Naive thymus-derived CD4-positive, alpha-beta T cell (primary cell): Measurements from ENCODE around the gene KAZN. TPM values are rescaled to one million over a fixed set of nuclear protein-coding genes. Genes with fewer than 3 reads are reported as not detected.

Source experiments
- ATAC-seq: fragments of 150-1000 bp; cut with Tn5 transposase; 2 replicates; pipeline ENCODE4 v1.10.0; 2021; ENCODE audit warnings: mild to moderate bottlenecking, moderate library complexity
- CTCF ChIA-PET: fragments of 350-600 bp; sonication (Branson Sonifier 250); formaldehyde crosslinking; loops from one replicate; lab custom pipeline; 2021; ENCODE audit warnings: antibody characterized with exemption; lab: Charles Lee
- POLR2A ChIA-PET: fragments of 350-600 bp; sonication (Branson Sonifier 250); formaldehyde crosslinking; loops from one replicate; lab custom pipeline; 2021; ENCODE audit warnings: antibody characterized with exemption, inconsistent platforms; lab: Charles Lee
- DNase-seq, 9 donors: peaks; one replicate each; pipeline versions ENCODE4 v3.0.0 to v3.0.0-alpha.2; 2020 to 2022; ENCODE audit warnings: mixed read lengths in 1 of 9
- H3K27ac ChIP-seq: one replicate; pipeline ENCODE4 v1.7.0; 2013; ENCODE audit warnings: mild to moderate bottlenecking, low read depth, low read length, moderate library complexity
- H3K27me3 ChIP-seq, 2 donors: one replicate each; pipeline ENCODE4 v1.7.0; 2013; ENCODE audit warnings: low read length in 2 of 2, mild to moderate bottlenecking in 2 of 2, moderate library complexity in 2 of 2; ENCODE audit not compliant: control insufficient read depth in 2 of 2, insufficient read depth in 2 of 2
- H3K36me3 ChIP-seq, 3 experiments: 1 replicate in 2 of 3; 2 replicates in 1 of 3; pipeline ENCODE4 v1.7.0; 2013; ENCODE audit warnings: low read length in 3 of 3, mild to moderate bottlenecking in 3 of 3, moderate library complexity in 1 of 3; ENCODE audit not compliant: insufficient read depth in 3 of 3, control insufficient read depth in 2 of 3
- H3K4me1 ChIP-seq, 2 donors: one replicate each; pipeline ENCODE4 v1.7.0; 2013; ENCODE audit warnings: low read length in 2 of 2, mild to moderate bottlenecking in 2 of 2, moderate library complexity in 1 of 2; ENCODE audit not compliant: control insufficient read depth in 2 of 2, insufficient read depth in 2 of 2
- H3K4me3 ChIP-seq: 2 replicates; pipeline ENCODE4 v1.7.0; 2013; ENCODE audit warnings: mild to moderate bottlenecking, low read length
- H3K9me3 ChIP-seq, 3 experiments: 1 replicate in 2 of 3; 2 replicates in 1 of 3; pipeline ENCODE4 v1.7.0; 2013; ENCODE audit warnings: low read length in 3 of 3; ENCODE audit not compliant: control insufficient read depth in 2 of 3
- H3K27ac Mint-ChIP-seq, 9 donors: one replicate each; pipeline ENCODE4 v1.8.0; 2020 to 2022; ENCODE audit warnings: mixed read lengths in 9 of 9, mild to moderate bottlenecking in 8 of 9, moderate library complexity in 5 of 9, inconsistent platforms in 2 of 9
- H3K27me3 Mint-ChIP-seq, 5 donors: one replicate each; pipeline ENCODE4 v1.8.0; 2021 to 2022; ENCODE audit warnings: mixed read lengths in 5 of 5, mild to moderate bottlenecking in 1 of 5
- H3K36me3 Mint-ChIP-seq, 5 donors: one replicate each; pipeline ENCODE4 v1.8.0; 2020 to 2022; ENCODE audit warnings: mixed read lengths in 5 of 5, mild to moderate bottlenecking in 3 of 5, inconsistent platforms in 1 of 5
- H3K4me1 Mint-ChIP-seq, 7 donors: one replicate each; pipeline ENCODE4 v1.8.0; 2020 to 2022; ENCODE audit warnings: mixed read lengths in 7 of 7, mild to moderate bottlenecking in 3 of 7, inconsistent platforms in 1 of 7
- H3K4me3 Mint-ChIP-seq, 10 donors: one replicate each; pipeline ENCODE4 v1.8.0; 2020 to 2022; ENCODE audit warnings: mild to moderate bottlenecking in 10 of 10, mixed read lengths in 10 of 10, moderate library complexity in 6 of 10, inconsistent platforms in 2 of 10
- H3K9me3 Mint-ChIP-seq, 11 donors: one replicate each; pipeline ENCODE4 v1.8.0; 2020 to 2022; ENCODE audit warnings: mixed read lengths in 11 of 11, mild to moderate bottlenecking in 4 of 11, inconsistent platforms in 1 of 11, moderate library complexity in 1 of 11
- intact Hi-C, 2 donors: fragments of 100-400 bp; cut with micrococcal nuclease; formaldehyde crosslinking; loops; one replicate each; pipeline ENCODE4 v1.15.1; 2023
- polyA plus RNA-seq, 2 donors: library from polyadenylated mRNA; unstranded; fragments of 300-500 nt; fragmentation: Illumina TruSeq; gene quantifications; one replicate each; pipeline ENCODE4 v1.2.3, GENCODE V29; 2021
- total RNA-seq, 6 experiments: library from RNA in 5 of 6; stranded (reverse) in 5 of 6; gene quantifications; 1 replicate in 5 of 6; 2 replicates in 1 of 6; pipeline ENCODE4 v1.2.3 and lab custom pipeline; 2021 to 2026

KAZN gene
- total and polyA plus RNA-seq, 7 experiments from 2014 or later: 0.08 to 0.87 (median 0.30) TPM

GRCh38 chr1:14951766-14952165 is 353.3 kb downstream of the KAZN start:
- Mint-ChIP-seq H3K4me3 (no peak overlapping the region), H3K36me3 (no peaks in the 10 kb centered on the region), H3K4me1 (no peaks in the 10 kb centered on the region), H3K9me3 (no peaks in the 10 kb centered on the region), H3K27me3 (peaks cover 0 to 6% (median 0%) of the 10 kb centered on the region in 5 donors), H3K27ac (no peak overlapping the region)
- no peak overlapping the region for H3K4me3 ChIP-seq
- no peak overlapping the region for H3K27ac ChIP-seq
- no peaks in the 10 kb centered on the region for H3K4me1 ChIP-seq
- H3K27me3 ChIP-seq: no peaks in the 10 kb centered on the region
- ChIA-PET CTCF (no interaction called here), POLR2A (interaction anchor here (0.6 kb wide), 1 partner anchor 609 kb away, joined by 3 read pairs; no protein-coding TSS in a partner anchor)
- DNase-seq (no peak), ATAC-seq (no peak)
- intact Hi-C loops: no loop called here
- H3K9me3 ChIP-seq: no peaks in the 10 kb centered on the region
- H3K36me3 ChIP-seq: no peaks in the 10 kb centered on the region

- Mint-ChIP-seq H3K9me3 (no peaks in the 10 kb centered on the region), H3K36me3 (no peaks in the 10 kb centered on the region), H3K4me3 (no peak overlapping the region), H3K4me1 (peaks cover 0 to 2% (median 0%) of the 10 kb centered on the region in 7 donors), H3K27ac (no peak overlapping the region), H3K27me3 (peaks cover 0 to 6% (median 0%) of the 10 kb centered on the region in 5 donors)
- DNase-seq (no peak), ATAC-seq (no peak)
- no peaks in the 10 kb centered on the region for H3K9me3 ChIP-seq
- H3K4me1 ChIP-seq: no peaks in the 10 kb centered on the region
- intact Hi-C loops: no loop called here
- no peaks in the 10 kb centered on the region for H3K27me3 ChIP-seq
- ChIA-PET CTCF (no interaction called here), POLR2A (no interaction called here)
- no peak overlapping the region for H3K27ac ChIP-seq
- H3K4me3 ChIP-seq: no peak overlapping the region
- no peaks in the 10 kb centered on the region for H3K36me3 ChIP-seq
Observed at GRCh38 chr1:14952626-14953314, 354.3 kb downstream of the KAZN start.

GRCh38 chr1:14954210-14954609 is 355.7 kb downstream of the KAZN start:
- intact Hi-C loops: no loop called here
- H3K4me1 Mint-ChIP-seq: peaks cover 0 to 2% (median 0%) of the 10 kb centered on the region in 7 donors

DNA sequence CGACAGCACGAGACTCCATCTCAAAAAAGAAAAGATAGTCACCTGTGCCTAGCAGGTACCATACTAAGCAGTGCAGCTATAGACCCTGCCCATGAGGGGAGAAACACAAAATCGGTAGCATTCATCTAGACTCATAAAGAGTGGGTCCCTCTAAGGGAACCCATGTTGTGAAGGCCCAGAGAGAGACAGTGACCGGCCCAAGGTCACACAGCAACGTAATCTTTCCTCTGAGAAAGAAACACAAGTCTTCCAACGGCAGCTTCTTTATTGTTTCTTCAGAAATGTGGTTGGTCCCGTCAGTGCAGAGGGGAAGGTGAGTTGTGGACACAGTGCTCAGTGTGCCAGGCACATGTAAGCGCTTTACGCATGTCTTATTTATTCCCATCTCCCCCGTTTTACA is 356.4 kb downstream of the KAZN start:
- ATAC-seq: no peak
- Mint-ChIP-seq H3K27ac (no peak overlapping the region), H3K9me3 (no peaks in the 10 kb centered on the region), H3K4me3 (no peak overlapping the region), H3K4me1 (peaks cover 0 to 2% (median 0%) of the 10 kb centered on the region in 7 donors), H3K27me3 (peaks cover 0 to 6% (median 0%) of the 10 kb centered on the region in 5 donors), H3K36me3 (no peaks in the 10 kb centered on the region)
- H3K4me1 ChIP-seq: no peaks in the 10 kb centered on the region
- DNase-seq: no peak
- no peaks in the 10 kb centered on the region for H3K9me3 ChIP-seq
- POLR2A ChIA-PET: no interaction called here
- no peak overlapping the region for H3K27ac ChIP-seq
- CTCF ChIA-PET: no interaction called here
- intact Hi-C loops: no loop called here
- no peaks in the 10 kb centered on the region for H3K36me3 ChIP-seq
- no peak overlapping the region for H3K4me3 ChIP-seq
- H3K27me3 ChIP-seq: no peaks in the 10 kb centered on the region

More at GRCh38 chr1:14954210-14954609, 355.7 kb downstream of the KAZN start:
- H3K4me1 ChIP-seq: no peaks in the 10 kb centered on the region
- ATAC-seq: no peak
- no peak overlapping the region for H3K4me3 ChIP-seq
- no peaks in the 10 kb centered on the region for H3K36me3 Mint-ChIP-seq
- ChIA-PET CTCF (no interaction called here), POLR2A (no interaction called here)
- no peak overlapping the region for H3K4me3 Mint-ChIP-seq
- H3K27ac Mint-ChIP-seq: no peak overlapping the region
- H3K27me3 ChIP-seq: no peaks in the 10 kb centered on the region
- H3K36me3 ChIP-seq: no peaks in the 10 kb centered on the region
- H3K9me3 ChIP-seq: no peaks in the 10 kb centered on the region
- H3K9me3 Mint-ChIP-seq: no peaks in the 10 kb centered on the region
- no peak overlapping the region for H3K27ac ChIP-seq
- DNase-seq: no peak
- peaks cover 0 to 6% (median 0%) of the 10 kb centered on the region in 5 donors for H3K27me3 Mint-ChIP-seq

DNA sequence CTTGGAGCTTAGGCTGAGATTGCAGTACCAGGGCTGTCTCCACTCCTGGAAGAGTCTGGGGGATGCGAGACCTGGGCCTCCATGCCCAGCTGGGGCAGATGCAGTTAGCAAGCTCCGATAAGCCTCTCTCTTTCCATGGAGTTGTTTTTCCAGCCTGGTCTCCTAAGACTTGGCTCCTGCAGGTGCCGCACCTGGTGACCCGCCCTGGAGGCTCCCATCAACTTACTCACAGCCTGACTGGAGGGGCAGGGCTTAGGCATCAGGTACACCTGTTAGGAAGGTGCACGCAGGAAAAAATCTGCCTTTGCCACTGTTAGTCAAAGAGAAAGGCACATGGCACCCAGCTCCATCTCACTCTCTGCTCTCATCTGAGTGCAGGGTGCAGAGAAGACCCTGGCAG is 356.9 kb downstream of the KAZN start:
- no peak overlapping the region for H3K27ac ChIP-seq
- intact Hi-C loops: no loop called here
- H3K27me3 ChIP-seq: no peaks in the 10 kb centered on the region
- Mint-ChIP-seq H3K4me3 (no peak overlapping the region), H3K4me1 (peaks cover 0 to 2% (median 0%) of the 10 kb centered on the region in 7 donors), H3K27me3 (peaks cover 0 to 6% (median 0%) of the 10 kb centered on the region in 5 donors), H3K27ac (no peak overlapping the region), H3K9me3 (no peaks in the 10 kb centered on the region), H3K36me3 (no peaks in the 10 kb centered on the region)
- ChIA-PET CTCF (no interaction called here), POLR2A (no interaction called here)
- H3K4me1 ChIP-seq: no peaks in the 10 kb centered on the region
- no peaks in the 10 kb centered on the region for H3K9me3 ChIP-seq
- DNase-seq (no peak), ATAC-seq (no peak)
- H3K4me3 ChIP-seq: no peak overlapping the region
- H3K36me3 ChIP-seq: no peaks in the 10 kb centered on the region

DNA sequence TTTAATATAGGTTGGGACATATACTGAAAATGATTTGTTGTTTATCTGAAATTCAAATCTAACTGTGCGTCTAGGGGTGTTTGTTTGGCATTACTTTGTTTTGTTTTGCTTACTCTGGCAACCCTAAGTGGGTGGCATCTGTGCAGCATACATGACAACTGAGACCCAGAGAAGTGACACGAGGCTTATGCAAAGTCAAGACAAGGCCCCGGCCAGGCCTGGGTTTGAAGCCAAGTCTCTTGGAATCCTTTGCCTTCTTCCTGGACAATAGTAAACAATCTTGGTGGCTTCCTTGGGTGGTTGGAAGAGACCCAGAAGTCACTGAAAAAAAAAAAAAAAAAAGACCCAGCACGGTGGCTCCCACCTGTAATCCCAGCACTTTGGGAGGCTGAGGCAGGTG is 357.5 kb downstream of the KAZN start:
- no peak overlapping the region for H3K27ac Mint-ChIP-seq
- H3K36me3 ChIP-seq: no peaks in the 10 kb centered on the region
- ChIA-PET CTCF (no interaction called here), POLR2A (no interaction called here)
- H3K27me3 Mint-ChIP-seq: peaks cover 0 to 6% (median 0%) of the 10 kb centered on the region in 5 donors
- H3K9me3 ChIP-seq: no peaks in the 10 kb centered on the region
- no peaks in the 10 kb centered on the region for H3K36me3 Mint-ChIP-seq
- H3K4me1 ChIP-seq: no peaks in the 10 kb centered on the region
- intact Hi-C loops: no loop called here
- no peak for ATAC-seq
- DNase-seq: no peak
- no peak overlapping the region for H3K4me3 ChIP-seq
- H3K9me3 Mint-ChIP-seq: no peaks in the 10 kb centered on the region
- H3K27ac ChIP-seq: no peak overlapping the region
- no peak overlapping the region for H3K4me3 Mint-ChIP-seq
- H3K27me3 ChIP-seq: no peaks in the 10 kb centered on the region
- peaks cover 0 to 2% (median 0%) of the 10 kb centered on the region in 7 donors for H3K4me1 Mint-ChIP-seq

DNA sequence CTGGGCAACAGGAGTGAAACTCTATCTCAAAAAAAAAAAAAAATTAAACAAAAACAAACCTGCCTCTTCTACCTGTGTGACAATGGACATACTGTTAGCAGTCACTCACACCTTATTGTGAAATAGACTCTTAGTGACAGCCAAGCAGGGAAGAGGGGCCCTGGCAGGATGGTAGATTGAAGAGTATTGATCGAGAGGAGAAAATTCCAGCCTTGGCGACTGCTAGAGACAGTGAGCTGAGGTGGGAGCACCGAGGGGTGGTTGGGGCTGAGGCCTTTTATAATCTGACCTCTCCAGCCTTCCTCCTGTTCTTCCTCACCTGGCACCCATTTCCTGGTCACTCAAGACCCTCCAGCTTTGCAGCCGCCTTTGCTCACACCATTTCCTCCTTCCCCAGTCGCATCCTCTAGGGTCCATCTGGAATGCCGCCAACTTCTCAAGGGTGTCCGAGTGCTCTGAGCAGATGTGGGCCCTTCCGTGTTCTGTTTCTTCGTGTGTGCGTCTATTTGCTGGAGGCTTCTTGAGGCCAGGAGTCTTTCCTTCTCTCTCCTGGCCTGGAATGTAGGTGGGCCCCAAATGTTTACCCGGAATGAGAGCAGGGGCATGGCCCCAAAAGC is 358.2 kb downstream of the KAZN start:
- H3K4me3 Mint-ChIP-seq: no peak overlapping the region
- peaks cover 0 to 1% (median 0%) of the 10 kb centered on the region in 11 donors for H3K9me3 Mint-ChIP-seq
- no peak overlapping the region for H3K27ac ChIP-seq
- CTCF ChIA-PET: no interaction called here
- H3K27me3 Mint-ChIP-seq: peaks cover 0 to 6% (median 0%) of the 10 kb centered on the region in 5 donors
- no peaks in the 10 kb centered on the region for H3K9me3 ChIP-seq
- peaks cover 0 to 2% (median 0%) of the 10 kb centered on the region in 7 donors for H3K4me1 Mint-ChIP-seq
- DNase-seq: no peak
- no peaks in the 10 kb centered on the region for H3K36me3 ChIP-seq
- H3K27me3 ChIP-seq: no peaks in the 10 kb centered on the region
- intact Hi-C loops: no loop called here
- H3K4me3 ChIP-seq: no peak overlapping the region
- H3K36me3 Mint-ChIP-seq: no peaks in the 10 kb centered on the region
- no peak overlapping the region for H3K27ac Mint-ChIP-seq
- ATAC-seq: no peak
- no peaks in the 10 kb centered on the region for H3K4me1 ChIP-seq
- POLR2A ChIA-PET: no interaction called here
